ENCODE results near the gene FRMPD4. TPM values are rescaled to one million over a fixed set of nuclear protein-coding genes. Genes with fewer than 3 reads are reported as not detected.

FRMPD4 gene
- total and polyA plus RNA-seq, 10 of the 15 experiments (the other 5 are each of a cell fraction or from before 2014, with no cell fraction given): not detected

DNA sequence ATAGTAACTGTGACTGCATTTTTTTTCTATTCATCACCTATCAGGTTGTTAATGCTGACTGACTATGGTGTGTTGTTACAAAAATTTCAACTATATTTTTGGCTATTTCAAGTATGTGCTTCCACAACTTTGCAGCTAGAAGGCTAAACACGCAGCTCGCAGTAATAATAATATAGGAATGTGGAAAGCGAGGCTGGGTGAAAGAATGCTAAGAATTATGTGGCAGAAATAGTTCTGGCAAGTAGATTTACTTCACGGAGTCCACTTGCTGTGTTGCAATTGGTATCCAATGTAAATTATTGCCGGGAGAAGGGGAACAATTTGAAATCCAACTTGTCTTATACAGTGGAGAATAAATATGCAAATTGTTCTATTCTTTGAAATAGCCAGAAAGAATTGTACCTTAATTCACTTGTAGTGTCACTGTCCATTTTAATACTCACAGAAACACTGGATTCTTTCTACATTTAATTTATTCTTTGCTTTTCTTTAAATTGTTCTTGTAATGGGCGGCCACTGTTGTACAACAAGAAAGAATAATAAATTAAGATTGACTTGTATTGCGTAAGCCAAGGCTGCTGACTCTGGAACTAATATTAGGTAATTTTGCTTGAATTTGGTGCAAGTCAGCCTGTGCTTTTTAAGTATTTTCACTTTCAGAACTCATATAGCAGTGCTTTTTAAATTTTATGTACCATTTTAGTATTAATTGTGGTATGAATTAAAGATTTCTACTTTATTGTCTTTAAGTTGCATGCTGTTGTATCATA, 154.9 kb downstream of the FRMPD4 start:
- ATAC-seq: no peak
- no peak for DNase-seq (ENCODE audit: low read depth, low spot score)
- H4K20me1 ChIP-seq (ENCODE audit: control insufficient read depth, insufficient read depth): no peaks in the 10 kb centered on the region
- no peaks in the 10 kb centered on the region; a peak in 1 of 4 replicates for H3K27me3 ChIP-seq (replicated peaks in 1 of 2; ENCODE audit: control insufficient read depth in 2 of 2, insufficient read depth in 2 of 2, low read length in 1 of 2)
- no peaks in the 10 kb centered on the region for H3K9me3 ChIP-seq (replicated peaks; ENCODE audit: control insufficient read depth, insufficient read depth, low read length)
- ChIA-PET SMC1A (ENCODE audit: uncharacterized antibody, unreplicated experiment) (no interaction called here), POLR2A (interaction anchor here (0.6 kb wide), 1 partner anchor 16 kb away, joined by 7 read pairs; no protein-coding TSS in a partner anchor), CTCF (interaction anchor here (1.4 kb wide), 1 partner anchor 9 kb away, joined by 3 read pairs; no protein-coding TSS in a partner anchor), RAD21 (ENCODE audit: unreplicated experiment) (no interaction called here)
- no peaks in the 10 kb centered on the region for H3K79me2 ChIP-seq (ENCODE audit: control insufficient read depth, insufficient read depth, low read length)
- no TSS peak for BruUV-seq (replicated peaks)
- in situ Hi-C loops (cut with MboI) (no loop called here), intact Hi-C loops (cut with micrococcal nuclease; ENCODE audit: unreplicated experiment) (no loop called here)
- TF ChIP-seq EED (IDR thresholded peaks at IDR 0.05; ENCODE audit: low read depth) (no peak), STAT3 (IDR thresholded peaks at IDR 0.05; ENCODE audit: low read depth, low read length) (no peak), RB1 (IDR thresholded peaks at IDR 0.05; ENCODE audit: borderline replicate concordance) (no peak), ESRRA (IDR thresholded peaks at IDR 0.05; ENCODE audit: low read length) (no peak), POLR2A (IDR thresholded peaks at IDR 0.05; ENCODE audit: low read depth, low read length) (no peak), TARDBP (IDR thresholded peaks at IDR 0.05; ENCODE audit: borderline replicate concordance) (no peak), SMC3 (IDR thresholded peaks at IDR 0.05; ENCODE audit: borderline replicate concordance, low read length) (no peak), ZNF217 (IDR thresholded peaks at IDR 0.05) (no peak), PAX8 (IDR thresholded peaks at IDR 0.05) (no peak), RCOR1 (conservative IDR thresholded peaks at IDR 0.05; ENCODE audit: low read depth, low read length) (no peak), POLR2AphosphoS5 (IDR thresholded peaks at IDR 0.05; ENCODE audit: low read length) (no peak), CREM (IDR thresholded peaks at IDR 0.05; ENCODE audit: low read depth) (no peak), TCF3 (IDR thresholded peaks at IDR 0.05; ENCODE audit: borderline replicate concordance, insufficient read depth, low read depth, low read length) (no peak), PML (IDR thresholded peaks at IDR 0.05; ENCODE audit: low read length) (no peak), KAT2A (conservative IDR thresholded peaks at IDR 0.05; ENCODE audit: control insufficient read depth, low read depth, low read length) (no peak), SPI1 (IDR thresholded peaks at IDR 0.05; ENCODE audit: borderline replicate concordance, insufficient read depth, low read depth, low read length) (no peak), NFXL1 (IDR thresholded peaks at IDR 0.05; ENCODE audit: borderline replicate concordance) (no peak), RAD21 (IDR thresholded peaks at IDR 0.05; ENCODE audit: insufficient read depth, low read depth, low read length) (no peak), BMI1 (IDR thresholded peaks at IDR 0.05; ENCODE audit: borderline replicate concordance) (no peak)
- TF ChIP-seq, protein P1, sequence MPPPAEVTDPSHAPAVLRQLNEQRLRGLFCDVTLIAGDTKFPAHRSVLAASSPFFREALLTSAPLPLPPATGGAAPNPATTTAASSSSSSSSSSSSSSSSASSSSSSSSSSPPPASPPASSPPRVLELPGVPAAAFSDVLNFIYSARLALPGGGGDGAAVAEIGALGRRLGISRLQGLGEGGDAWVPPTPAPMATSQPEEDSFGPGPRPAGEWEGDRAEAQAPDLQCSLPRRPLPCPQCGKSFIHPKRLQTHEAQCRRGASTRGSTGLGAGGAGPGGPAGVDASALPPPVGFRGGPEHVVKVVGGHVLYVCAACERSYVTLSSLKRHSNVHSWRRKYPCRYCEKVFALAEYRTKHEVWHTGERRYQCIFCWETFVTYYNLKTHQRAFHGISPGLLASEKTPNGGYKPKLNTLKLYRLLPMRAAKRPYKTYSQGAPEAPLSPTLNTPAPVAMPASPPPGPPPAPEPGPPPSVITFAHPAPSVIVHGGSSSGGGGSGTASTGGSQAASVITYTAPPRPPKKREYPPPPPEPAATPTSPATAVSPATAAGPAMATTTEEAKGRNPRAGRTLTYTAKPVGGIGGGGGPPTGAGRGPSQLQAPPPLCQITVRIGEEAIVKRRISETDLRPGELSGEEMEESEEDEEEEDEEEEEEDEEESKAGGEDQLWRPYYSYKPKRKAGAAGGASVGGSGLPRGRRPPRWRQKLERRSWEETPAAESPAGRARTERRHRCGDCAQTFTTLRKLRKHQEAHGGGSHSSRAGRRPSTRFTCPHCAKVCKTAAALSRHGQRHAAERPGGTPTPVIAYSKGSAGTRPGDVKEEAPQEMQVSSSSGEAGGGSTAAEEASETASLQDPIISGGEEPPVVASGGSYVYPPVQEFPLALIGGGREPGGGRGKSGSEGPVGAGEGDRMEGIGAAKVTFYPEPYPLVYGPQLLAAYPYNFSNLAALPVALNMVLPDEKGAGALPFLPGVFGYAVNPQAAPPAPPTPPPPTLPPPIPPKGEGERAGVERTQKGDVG (CRISPR knock-in tag; IDR thresholded peaks at IDR 0.05): no peak
- 43% methylated on average over 7 of the region's 7 CpGs for WGBS (ENCODE audit: insufficient coverage, insufficient replicate concordance, low lambda C conversion rate, missing lambda C conversion rate)
- H3K4me1 ChIP-seq (ENCODE audit: control insufficient read depth, insufficient read depth, low read length): no peaks in the 10 kb centered on the region
- no peak overlapping the region for H3K9ac ChIP-seq (ENCODE audit: control insufficient read depth, insufficient read depth, low read length)
- no peak overlapping the region for H3K4me2 ChIP-seq (ENCODE audit: control insufficient read depth, insufficient read depth)
- no peak overlapping the region for H3K4me3 ChIP-seq
- no peak overlapping the region for H3K27ac ChIP-seq (ENCODE audit: control insufficient read depth, insufficient read depth)
- no peak overlapping the region for H2AFZ ChIP-seq (ENCODE audit: control insufficient read depth, low read depth, low read length)
- no peaks in the 10 kb centered on the region for H3K36me3 ChIP-seq (ENCODE audit: control insufficient read depth in 2 of 2, insufficient read depth in 2 of 2, low read length in 1 of 2)
- FAIRE-seq: no peak

Measured in GM12878 (cell line).